Upper lobe of left lung (tissue), 4 donors: ENCODE data around the gene NPS.

Experiments used
- EP300 ChIP-seq, 4 donors: sonication (generic); formaldehyde crosslinking; IDR thresholded peaks; one replicate each; pipeline ENCODE4 v1.5.1; 2017; ENCODE audit warnings: antibody characterized with exemption in 4 of 4, control low read depth in 2 of 4
- POLR2A ChIP-seq, 4 donors: fragments of 450-650 bp; IDR thresholded peaks; one replicate each; pipeline ENCODE4 v1.5.1; 2016 to 2017; ENCODE audit warnings: antibody characterized with exemption in 4 of 4, mild to moderate bottlenecking in 2 of 4
- POLR2AphosphoS5 ChIP-seq, 2 donors: sonication (generic); formaldehyde crosslinking; IDR thresholded peaks; one replicate each; pipeline ENCODE4 v1.5.1; 2017; ENCODE audit warnings: antibody characterized with exemption in 2 of 2
- TF ChIP-seq, protein P1 (sequence below), 6 experiments: fragments of 450-650 bp in 4 of 6; fragments of 200-600 bp in 2 of 6; sonication (generic) in 2 of 6; IDR thresholded peaks; one replicate each; pipeline ENCODE4 v1.5.1; 2016 to 2019; ENCODE audit warnings: antibody characterized with exemption in 6 of 6

DNA sequence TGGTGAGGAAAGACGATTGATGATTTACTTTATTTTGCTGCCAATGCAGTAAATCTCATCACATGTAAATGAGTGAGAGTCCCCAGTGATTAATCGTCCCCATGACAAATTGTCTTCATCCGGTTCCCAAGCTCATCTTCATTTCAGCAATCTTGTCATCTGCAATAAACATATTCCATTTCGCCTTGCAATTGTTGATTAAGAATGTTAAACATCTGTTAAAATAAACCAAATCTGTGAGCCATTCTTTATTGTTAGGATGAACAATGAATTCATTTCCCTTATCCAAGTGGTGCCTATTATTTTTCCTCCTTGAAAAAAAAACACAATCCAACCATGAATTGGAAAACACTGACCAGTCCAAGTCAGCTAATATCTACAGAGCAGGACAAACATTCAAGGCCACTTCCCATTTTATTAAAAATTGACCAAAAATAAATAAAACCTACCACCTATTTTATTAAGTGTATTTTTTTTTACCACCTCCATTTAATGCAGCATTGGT, 36.5 kb downstream of the NPS start:
- no peak for TF ChIP-seq POLR2A (IDR thresholded peaks at IDR 0.05)
- TF ChIP-seq, protein P1, sequence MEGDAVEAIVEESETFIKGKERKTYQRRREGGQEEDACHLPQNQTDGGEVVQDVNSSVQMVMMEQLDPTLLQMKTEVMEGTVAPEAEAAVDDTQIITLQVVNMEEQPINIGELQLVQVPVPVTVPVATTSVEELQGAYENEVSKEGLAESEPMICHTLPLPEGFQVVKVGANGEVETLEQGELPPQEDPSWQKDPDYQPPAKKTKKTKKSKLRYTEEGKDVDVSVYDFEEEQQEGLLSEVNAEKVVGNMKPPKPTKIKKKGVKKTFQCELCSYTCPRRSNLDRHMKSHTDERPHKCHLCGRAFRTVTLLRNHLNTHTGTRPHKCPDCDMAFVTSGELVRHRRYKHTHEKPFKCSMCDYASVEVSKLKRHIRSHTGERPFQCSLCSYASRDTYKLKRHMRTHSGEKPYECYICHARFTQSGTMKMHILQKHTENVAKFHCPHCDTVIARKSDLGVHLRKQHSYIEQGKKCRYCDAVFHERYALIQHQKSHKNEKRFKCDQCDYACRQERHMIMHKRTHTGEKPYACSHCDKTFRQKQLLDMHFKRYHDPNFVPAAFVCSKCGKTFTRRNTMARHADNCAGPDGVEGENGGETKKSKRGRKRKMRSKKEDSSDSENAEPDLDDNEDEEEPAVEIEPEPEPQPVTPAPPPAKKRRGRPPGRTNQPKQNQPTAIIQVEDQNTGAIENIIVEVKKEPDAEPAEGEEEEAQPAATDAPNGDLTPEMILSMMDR (IDR thresholded peaks at IDR 0.05) = no peak
- TF ChIP-seq POLR2AphosphoS5 (IDR thresholded peaks at IDR 0.05) = no peak
- no peak for TF ChIP-seq EP300 (IDR thresholded peaks at IDR 0.05)
